NCI-H82 (cell line): ENCODE measurements around the gene AP1AR.
"Not testable (repeated sequence)": the region's sequence is repeated elsewhere in the genome, so short reads cannot be mapped to it uniquely, and the experiment has no call there.

Experiments used
- DNase-seq: peaks from one replicate; lab custom pipeline; 2025; lab: John Stamatoyannopoulos, UW

Gene AP1AR

GRCh38 chr4:112279025-112279881 lies 47.7 kb downstream of the AP1AR start:
- no peak for DNase-seq

GRCh38 chr4:112279882-112280315 lies 48.3 kb downstream of the AP1AR start:
- DNase-seq = no peak

GRCh38 chr4:112280386-112281056 lies 48.9 kb downstream of the AP1AR start:
- no peak for DNase-seq

GRCh38 chr4:112281895-112282398 lies 50.4 kb downstream of the AP1AR start:
- DNase-seq = not testable (repeated sequence)

GRCh38 chr4:112282860-112283667 lies 51.5 kb downstream of the AP1AR start:
- DNase-seq = no peak

DNA sequence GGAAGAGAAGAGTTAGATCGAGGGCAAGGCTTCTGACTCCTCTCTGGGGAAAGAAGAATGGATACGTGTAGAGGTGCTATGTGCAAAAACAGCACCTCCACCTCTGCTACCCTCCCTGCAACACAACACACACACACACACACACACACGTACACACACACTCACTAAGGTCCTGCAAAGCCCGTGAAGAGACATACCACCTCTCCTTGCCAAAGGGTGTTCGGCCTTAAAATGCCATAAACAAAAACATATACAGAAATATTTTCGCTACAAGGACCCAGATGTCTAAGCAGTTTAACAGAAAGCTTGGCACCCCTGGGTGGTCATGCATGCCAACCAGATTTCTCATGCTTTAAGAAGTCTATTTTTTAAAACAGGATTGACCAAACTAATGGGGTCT lies 52.6 kb downstream of the AP1AR start:
- peak; percentile 12 for DNase-seq

GRCh38 chr4:112284662-112285411 lies 53.2 kb downstream of the AP1AR start:
- peak; percentile 21 for DNase-seq

- no peak for DNase-seq
Observed at GRCh38 chr4:112287258-112287989, 55.8 kb downstream of the AP1AR start.

GRCh38 chr4:112288455-112288854 lies 56.9 kb downstream of the AP1AR start:
- no peak for DNase-seq

DNA sequence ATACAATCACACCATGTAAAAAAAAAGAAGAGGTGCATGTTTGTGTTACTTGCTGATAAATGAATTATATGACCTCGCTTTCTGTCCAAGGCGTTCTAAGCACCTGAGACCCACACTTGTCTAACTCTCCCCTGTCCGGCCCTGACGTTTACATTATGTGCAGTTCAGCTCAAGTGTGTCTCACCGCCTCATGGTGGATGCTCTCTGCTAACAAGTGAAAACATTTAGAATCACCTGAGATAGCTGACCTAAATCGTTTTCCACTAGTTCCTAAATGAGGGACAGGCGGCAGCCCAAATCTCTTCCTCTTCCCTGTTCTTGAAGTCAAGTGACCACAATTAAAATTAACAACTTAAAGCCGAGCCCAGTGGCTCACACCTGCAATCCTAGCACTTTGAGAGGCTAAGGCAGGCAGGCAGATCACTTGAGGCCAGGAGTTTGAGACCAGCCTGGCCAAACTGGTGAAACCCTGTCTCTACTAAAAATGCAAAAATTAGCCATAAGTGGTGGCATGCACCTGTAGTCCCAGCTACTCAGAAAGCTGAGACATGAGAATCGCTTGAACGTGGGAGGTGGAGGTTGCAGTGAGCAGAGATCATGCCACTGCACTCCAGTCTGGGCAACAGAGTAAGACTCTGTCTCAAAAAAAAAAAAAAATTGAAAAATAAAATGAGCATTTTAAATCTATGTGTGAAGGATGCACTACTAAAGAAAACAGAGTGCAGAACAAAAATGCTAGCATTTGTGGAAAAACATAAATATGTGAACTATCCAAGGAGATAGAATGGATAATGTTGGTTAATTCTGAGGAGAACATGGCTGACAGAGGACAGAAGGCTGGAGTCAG lies 58.0 kb downstream of the AP1AR start:
- DNase-seq = no peak

- no peak for DNase-seq
Observed at GRCh38 chr4:112290341-112290740, 58.8 kb downstream of the AP1AR start.

DNA sequence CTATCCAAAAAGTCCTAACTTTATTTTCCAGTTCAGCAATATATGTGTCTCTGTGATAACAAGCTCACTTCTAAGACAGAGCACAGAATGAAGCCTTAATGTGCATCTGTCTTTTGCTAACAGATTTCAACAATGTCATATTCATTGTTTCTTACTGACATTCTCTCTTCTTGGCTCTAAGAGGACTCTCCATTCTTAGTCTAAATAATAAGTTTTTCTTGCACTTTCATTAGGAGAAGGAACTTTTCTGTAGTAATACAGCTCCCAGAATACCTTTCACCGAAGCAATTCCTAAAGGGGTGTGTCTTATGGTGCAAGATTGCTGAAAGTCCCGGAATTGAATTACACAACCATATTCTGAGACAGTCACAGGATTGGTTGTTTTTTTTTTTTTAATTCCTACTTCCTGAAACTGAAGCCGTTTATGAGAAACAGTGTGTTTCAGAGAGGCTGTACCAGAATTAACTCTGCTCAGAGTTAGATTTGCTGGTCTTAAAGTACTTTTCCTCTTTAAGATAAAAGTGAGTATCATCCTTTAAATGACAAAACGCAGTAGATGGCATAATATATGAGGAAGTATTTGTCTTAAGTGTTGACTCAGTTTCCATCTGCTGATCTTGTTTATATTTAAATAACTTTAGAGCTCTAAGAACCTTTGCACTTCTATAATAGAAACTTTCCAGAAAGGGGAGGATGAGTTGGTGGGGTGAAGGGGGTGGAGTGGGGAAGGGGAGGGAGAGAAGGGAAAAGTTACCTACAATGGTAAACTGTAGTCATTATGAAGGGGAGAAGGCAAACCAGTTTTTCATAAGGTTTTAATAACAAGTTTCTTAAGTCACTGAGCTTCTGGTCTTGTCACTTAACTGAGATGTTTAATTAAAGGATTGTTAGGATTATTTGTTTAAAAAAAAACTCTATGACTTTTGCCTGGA lies 65.6 kb downstream of the AP1AR start, which contains the start of gene ALPK1:
TSS of gene ALPK1 (plus strand) at position 421 of the 932 bp plus-strand sequence.
- no peak for DNase-seq

DNA sequence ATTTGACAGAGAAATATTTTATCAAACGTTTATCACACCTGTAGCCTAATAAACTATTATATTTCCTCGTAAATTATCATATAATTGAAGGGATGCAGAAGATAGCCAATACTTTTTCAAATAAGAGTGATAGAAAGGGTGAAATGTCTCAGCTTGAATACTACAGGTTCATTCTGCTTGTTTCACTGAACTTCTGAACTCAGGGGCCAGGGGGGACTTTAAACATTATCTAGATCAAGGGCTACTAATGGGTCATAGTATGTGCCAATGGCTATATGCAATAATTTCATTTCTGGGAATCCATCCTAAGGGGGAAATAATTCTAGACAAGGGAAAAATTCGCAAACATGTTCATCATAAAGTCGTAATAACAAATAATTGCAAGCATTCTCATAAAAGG lies 68.1 kb downstream of the AP1AR start:
- DNase-seq = no peak

DNA sequence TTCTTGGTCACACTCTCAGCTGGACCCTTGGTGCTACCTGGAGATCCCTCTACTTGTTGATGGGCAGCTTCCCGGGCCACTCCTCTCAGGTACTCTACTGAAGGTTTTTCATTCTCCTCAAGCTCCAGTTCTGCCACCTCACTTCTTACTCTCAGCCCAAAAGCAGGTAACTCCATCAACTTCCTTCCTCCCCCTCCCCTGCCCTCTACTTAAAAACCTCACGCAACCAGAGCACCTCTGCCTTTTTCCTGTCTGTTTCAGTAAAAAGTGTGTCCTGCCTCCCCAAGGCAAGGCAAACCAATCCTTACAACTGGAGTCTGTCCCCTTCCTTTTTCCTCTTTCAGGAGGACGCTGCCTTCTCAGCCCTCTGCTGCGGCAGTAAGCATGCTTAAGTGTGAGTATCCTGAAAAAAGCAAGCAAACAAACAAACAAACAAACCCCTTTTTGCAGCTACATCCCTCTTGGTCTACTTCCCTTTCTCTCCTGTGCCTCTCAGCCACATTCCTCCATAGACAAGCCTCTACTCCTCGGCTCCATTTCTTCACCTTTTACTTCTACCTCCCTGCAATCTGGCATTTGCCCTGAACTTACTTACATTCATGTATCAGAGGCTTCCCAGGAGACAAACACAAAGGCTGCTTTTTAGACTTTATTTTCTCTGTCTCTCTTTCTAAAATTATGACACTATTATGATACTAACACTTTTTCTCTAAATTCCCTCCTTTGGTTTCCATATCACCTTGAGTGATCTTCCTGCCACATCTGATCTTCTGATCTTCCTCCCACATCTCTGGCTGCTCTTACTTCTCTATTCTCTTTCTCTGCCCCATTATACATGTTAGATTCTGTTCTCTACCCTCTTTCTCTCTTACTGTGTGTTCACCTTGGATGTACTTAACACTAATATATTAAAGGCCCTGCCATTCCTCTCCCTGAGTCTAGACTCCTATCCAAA lies 71.0 kb downstream of the AP1AR start:
- DNase-seq = no peak

DNA sequence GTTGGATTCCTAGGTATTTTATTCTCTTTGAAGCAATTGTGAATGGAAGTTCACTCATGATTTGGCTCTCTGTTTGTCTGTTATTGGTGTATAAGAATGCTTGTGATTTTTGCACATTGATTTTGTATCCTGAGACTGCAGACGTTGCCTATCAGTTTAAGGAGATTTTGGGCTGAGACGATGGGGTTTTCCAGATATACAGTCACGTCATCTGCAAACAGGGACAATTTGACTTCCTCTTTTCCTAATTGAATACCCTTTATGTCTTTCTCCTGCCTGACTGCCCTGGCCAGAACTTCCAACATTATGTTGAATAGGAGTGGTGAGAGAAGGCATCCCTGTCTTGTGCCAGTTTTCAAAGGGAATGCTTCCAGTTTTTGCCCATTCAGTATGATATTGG lies 73.9 kb downstream of the AP1AR start:
- DNase-seq = not testable (repeated sequence)

DNA sequence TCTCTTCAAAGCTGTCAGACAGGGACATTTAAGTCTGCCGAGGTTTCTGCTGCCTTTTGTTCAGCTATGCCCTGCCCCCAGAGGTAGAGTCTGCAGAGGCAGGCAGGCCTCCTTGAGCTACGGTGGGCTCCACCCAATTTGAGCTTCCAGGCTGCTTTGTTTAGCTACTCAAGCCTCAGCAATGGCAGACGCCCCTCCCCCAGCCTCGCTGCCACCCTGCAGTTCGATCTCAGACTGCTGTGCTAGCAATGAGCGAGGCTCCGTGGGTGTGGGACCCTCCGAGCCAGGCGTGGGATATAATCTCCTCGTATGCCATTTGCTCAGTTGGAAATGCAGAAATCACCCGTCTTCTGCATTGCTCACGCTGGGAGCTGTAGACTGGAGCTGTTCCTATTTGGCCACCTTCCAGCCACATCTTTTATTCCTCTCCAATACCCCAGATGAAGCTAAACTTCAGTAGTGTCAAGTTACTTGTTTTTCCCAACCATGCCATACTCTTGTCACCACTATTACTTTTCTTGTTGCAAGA lies 77.7 kb downstream of the AP1AR start:
- DNase-seq = not testable (repeated sequence)

DNA sequence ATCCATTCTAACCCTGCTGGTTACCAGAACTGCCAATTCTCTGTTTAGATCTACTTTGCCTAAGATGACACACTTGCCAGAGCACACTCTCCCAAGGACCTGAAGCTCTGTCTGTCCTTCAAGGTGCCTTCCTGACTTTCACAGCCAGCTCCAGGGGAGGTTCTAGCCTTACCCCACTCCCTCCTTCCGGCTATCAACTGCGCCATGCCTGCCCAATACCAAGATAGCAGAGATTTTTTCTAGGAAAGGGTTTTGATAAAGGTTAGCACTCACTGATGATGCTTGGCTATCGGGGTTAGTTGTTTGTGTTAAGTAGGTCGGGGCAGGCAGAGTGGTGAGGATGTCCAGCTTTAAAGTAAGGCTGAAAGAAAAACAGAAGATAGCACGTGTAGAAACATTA lies 79.9 kb downstream of the AP1AR start:
- no peak for DNase-seq
